Superior temporal gyrus (tissue), 1 donor: ENCODE measurements around the gene IER2.

Experiments
- DNase-seq: peaks from one replicate; pipeline ENCODE4 v3.0.0-alpha.2; 2016; ENCODE audit errors: extremely low spot score

The IER2 gene

DNA sequence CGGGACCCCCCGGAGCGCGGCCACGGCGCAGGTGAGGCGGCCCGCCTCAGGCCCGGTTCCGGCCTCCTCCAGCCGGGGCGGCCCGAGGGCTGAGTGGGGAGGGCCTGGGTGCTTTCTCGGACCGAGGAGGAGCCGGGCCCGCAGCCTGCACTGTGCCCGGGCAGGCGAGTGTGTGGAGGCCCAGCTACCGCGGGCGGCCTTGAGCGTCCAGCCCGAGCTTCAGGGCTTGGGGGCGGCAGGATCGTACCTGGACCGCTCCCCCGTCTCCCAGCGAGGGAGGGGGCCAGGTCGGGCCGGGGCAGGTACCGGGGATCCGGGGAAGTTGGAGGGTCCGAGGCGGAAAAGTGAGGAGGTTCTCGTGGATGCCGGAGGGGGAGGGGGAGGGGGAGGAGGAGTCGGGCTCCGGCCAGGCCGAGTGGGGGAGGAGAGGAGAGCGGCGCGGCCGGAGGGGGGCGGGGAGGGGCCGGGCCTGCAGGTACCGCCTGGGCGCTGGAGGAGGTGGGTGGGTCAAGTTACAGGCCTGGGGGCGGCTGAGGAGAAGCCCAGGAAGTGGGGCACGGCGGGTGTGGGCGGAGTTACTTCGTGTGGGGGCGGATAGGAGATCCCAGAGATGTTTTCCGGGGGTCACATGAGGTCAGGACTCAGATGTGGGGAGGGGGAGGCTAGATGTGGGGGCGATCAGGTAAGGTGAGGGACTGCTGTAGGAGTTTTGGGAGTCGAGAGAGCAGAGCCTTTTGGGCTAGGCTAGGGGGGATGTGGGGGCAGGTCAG is 31.6 kb upstream of the IER2 start:
- DNase-seq, result no peak

GRCh38 chr19:13119627-13120026 is 30.6 kb upstream of the IER2 start:
- DNase-seq, result no peak

DNA sequence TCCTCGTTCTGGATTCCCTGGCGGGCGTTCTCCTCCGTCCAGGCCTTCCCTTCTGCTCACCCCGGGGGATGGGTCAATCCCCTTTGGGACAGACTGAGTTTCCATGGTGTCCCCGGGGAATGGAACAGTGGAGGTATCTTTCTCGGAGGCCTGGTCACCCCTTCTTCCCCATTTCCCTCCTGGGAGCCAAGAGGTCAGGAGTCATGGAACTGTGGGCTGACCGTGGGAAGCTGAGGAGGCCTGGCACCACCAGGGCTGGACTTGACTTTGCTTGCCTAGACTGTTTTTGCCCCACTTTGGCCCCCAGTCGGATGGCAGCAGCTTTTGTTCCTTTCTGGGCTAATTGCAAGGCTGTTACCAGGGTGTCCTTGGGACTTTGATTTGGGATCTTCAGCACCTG is 30.2 kb upstream of the IER2 start:
- peak; percentile 3 for DNase-seq

DNA sequence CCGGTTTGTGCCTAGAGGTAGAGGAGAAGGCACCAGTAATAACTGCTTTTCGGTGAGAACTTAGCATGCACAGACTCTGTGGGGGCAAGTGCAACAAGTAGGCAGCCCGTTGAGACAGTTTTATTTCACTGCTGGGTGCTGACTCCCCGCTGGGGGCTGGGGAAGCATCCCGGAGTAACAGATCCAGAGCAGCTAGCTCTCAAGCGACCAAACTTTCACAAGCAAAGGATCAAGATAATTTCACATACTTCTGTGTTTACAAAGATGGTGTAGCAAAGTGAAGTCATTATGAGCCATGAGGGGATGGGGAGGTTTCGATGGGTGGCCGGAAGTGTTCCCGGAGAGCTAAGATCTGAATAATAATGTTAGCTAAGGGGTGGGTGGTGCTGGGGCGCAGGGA is 29.4 kb upstream of the IER2 start:
- peak; percentile 3 for DNase-seq

GRCh38 chr19:13121551-13122274 is 28.5 kb upstream of the IER2 start:
- DNase-seq, result peak; percentile 4

DNA sequence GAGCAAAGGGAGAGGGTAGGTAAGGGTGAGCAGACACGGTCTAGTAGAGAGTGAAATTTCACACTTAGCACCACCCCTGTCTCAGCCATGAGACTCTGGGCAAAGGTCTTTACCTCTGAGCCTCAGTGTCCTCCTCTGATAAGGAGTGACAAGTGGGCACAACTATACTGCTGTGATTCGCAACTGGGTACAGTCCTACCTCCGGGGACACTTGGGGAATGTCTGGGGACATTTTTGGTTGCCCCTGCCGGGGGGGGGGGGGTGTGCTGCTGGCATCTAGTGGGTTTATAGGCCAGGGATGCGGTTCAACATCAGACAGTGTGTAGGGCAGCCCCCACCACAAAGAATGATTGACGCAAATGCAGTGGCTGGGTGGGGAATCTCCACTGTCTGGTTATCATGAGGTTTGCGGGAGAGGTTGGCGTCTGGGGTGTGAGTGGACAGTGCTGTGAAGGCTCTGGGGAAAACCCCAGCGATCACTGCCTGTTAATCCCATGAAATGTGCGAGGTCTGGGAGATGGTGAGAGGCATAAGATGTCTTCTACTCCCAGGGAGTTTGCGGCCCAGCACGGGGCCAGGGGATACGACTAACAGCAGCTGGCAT is 27.8 kb upstream of the IER2 start:
- peak; percentile 5 for DNase-seq

DNA sequence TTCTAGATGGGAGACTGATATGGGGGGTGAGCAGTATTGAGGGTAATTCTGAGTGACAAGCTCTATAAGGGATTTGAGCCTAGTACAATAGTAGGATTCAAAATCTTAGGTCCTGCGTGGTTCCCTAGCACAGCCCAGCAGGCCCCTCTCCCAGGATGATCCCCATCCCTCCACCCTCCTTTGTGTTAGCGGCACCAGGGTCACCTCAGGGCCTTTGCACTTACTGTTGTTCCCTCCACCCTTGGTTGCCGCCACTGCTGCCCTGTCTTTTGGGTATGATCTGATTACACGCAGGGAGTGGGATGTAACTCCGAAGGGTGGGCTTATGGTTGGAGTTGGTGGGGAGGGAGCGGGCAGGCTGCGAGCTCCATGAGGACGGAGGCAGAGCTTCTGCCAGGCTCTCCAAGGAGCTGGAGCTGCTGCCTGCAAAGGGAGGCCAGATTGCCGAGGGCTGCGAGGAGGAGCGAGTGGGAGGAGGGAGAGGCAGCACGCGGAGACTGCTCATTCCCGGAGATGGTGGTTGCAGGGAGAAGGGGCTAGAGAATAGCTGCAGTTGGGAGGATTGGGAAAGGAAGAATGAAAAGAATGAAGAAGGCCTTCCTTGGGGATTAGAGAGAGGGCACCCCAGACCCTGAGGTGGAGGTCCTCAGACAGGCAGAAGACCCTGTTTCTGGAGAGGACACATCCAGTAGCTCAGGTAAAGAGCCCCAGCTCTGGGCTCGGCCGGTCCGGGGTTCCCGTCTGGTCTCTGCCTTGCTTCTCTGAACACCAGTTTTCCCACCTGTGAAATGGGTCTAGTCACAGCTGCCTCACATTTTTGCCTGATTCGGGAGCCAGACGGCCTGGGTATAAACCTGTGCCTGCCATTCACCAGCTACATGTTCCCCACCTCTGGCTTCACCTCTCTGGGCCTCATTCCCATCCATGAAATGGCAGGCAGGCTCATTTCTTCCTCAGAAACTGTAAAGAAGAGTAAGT is 26.9 kb upstream of the IER2 start:
- no peak for DNase-seq

DNA sequence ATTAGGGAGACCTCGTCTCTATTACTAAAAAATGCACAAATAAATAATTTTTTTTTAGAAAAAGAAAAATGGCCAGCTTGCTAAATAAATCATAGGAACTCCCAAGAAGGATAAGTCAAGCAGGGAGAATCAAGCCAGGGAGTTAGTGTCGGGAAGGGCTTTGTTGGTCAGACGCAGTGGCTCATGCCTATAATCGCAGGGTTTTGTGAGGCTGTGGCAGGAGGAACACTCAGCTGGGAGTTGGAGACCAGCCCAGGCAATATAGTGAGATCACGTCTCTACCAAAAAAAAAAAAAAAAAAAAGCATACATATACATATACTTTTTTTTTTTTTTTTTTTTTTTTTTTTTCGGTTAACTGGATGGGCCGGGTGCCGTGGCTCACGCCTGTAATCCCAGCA is 23.2 kb upstream of the IER2 start:
- DNase-seq, result no peak

DNA sequence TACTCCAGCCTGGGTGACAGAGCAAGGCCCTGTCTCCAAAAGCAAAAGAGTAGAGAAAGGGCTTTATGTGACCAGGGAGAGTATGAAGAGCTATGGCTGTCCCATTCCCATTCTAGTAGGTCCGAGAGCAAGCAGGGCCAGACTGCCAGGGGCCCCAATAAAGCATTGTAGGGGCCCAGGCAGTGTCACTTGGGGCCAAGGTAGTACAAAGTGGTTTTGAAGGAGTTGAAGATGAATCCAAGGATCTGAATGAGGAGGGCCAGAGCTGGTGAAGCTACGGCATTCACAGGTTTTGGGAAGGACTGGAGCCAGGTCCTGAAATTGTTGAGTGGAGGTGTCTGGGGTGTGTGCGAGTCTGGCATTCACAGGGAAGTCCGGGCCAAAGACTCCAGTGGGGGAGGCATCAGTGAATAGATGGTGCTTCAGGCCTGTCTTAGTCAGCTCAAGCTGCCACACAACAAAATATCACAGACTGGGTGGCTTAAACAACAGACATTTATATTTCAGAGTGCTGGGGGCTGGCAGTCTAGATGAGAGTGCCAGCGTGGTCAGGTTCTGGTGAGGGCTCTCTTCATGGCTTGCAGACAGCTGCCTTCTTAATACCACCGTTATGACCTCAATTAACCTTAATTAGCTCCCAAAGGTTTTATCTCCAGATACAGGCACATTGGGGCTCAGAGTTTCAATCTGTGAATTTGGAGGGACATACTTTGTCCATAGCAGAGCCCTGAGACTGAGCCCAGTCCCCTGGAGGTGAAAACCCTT is 22.2 kb upstream of the IER2 start:
- DNase-seq, result no peak

GRCh38 chr19:13128583-13128982 is 21.6 kb upstream of the IER2 start:
- DNase-seq, result no peak

DNA sequence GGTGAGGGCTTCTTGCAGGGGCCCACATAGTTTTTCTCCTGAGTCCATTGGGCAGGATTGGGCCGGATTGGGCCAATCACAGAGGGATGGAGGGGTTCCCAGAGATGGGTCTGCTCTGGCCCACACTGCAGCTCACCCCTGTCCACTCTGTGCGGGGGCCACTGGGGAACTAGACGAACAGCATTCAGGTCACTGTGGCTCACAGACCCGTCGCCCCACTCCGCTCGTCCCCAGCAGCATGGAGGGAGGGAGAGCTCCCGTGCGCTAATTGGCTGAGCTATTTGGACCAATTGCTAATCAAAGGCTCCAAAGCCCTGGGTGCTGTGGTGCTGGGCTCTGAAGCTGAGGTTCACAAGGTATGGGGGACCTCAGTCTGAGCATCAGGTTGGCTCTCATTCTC is 20.8 kb upstream of the IER2 start:
- no peak for DNase-seq

DNA sequence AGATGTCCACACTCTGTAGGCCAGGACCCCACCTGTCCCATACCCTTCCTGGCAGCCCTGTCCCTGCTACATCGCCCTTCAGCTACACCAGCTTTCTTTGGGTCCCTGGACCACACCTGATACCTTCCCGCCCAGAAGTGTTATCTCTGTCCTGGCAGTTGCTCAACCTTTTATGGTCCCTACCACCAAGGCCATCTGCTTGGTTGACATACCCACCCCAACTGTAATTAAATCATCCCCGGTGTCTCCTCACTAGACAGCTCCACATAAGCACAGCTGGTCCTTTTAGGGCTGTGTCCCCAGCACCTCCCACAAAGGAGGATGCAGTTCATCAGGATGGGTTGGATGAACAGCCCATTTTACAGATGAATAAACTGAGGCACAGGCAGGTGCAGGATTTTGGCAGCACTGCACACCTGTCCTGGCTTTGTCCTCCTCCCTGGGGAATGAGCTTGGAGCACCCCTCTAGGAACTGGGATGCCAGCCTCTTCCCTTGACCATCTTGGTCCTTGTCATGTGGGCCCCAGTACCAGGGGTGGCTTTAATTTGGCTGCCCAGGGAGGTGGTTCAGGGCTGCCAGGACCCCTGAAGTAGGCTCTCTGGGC is 19.2 kb upstream of the IER2 start:
- DNase-seq, result no peak

DNA sequence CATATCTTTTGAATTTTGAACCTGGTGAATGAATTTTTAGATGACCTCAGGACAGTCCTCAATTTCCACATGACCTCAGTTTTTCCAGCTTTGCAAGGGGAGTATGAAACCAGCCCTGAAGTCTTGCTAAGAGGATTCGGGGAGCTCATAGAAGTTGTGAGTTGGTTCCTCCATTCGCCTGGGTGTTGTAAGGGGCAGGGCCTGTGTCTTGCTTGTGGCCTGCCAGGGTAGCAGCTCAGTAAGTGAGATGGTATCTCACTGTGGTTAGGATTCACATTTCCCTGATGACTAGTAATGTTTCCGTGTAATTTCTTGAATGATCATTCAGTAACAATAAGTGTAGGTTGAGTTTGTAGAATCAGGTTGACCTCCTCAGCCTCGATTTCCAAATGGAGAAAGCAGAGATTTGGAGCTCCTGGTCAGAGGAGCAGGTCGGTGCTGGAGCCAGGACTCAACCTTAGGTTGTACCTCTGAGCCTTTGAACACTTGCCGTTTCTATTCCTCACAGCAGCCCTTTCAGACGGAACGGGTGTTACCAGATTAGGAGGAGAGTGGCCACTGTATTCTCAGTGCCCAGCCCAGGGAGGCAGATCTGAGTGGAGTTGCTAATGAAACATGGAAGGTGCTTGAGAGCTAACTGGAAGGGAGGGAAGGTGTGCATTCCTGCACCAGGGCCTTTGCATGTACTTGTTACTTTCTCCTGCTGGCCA is 17.6 kb upstream of the IER2 start:
- no peak for DNase-seq

DNA sequence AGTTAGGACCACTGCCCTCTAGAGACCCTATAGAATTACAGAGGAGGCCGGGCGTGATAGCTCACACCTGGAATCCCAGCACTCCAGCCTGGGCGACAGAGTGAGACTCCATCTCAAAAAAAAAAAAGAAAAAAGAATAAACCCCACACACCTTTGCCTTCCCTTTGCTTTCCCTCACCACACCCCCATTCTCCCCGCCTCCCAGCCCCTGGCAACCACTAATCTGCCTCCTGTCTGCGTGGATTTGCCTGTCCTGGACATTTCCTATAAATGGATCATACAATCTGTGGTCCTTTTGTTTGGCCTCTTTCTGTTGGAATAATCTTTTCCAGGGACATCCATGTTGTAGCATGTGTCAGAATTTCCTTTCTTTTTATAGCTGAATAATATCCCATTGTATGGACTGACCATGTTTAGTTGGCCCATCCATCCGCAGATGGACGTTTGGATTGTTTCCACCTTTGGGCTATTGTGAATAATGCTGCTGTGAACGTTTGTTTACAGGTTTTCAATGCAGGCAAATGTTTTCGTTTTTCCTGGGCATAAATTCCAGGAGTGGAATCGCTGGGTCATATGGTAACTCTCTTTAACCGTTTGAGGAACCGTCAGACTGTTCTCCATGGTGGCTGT is 16.9 kb upstream of the IER2 start:
- peak; percentile 85 for DNase-seq

GRCh38 chr19:13134626-13135025 is 15.6 kb upstream of the IER2 start:
- DNase-seq, result peak; percentile 5

GRCh38 chr19:13135068-13136062 is 14.8 kb upstream of the IER2 start:
- DNase-seq, result peak; percentile 12

GRCh38 chr19:13137290-13137794 is 12.9 kb upstream of the IER2 start:
- no peak for DNase-seq
